HEK293 (cell line): ENCODE data around the gene NCKAP5L.

ENCODE experiments used
- CTCF ChIP-seq: fragments of 450-650 bp; formaldehyde crosslinking; IDR thresholded peaks from 2 replicates; pipeline ENCODE4 v1.5.1; 2016; ENCODE audit warnings: missing biosample characterization, missing genetic modification characterization
- ELK4 ChIP-seq: IDR thresholded peaks from 2 replicates; pipeline ENCODE4 v1.6.1; 2011; ENCODE audit warnings: mild to moderate bottlenecking, low read depth, low read length, borderline replicate concordance
- KLF8 ChIP-seq: fragments of 450-650 bp; formaldehyde crosslinking; IDR thresholded peaks from 2 replicates; pipeline ENCODE4 v1.5.1; 2016; ENCODE audit warnings: missing biosample characterization, missing genetic modification characterization
- REST ChIP-seq: fragments of 450-650 bp; formaldehyde crosslinking; IDR thresholded peaks from 2 replicates; pipeline ENCODE4 v1.5.1; 2016; ENCODE audit warnings: missing biosample characterization, missing genetic modification characterization
- YY1 ChIP-seq: fragments of 450-650 bp; formaldehyde crosslinking; IDR thresholded peaks from 2 replicates; pipeline ENCODE4 v1.5.1; 2018; ENCODE audit warnings: missing biosample characterization, missing genetic modification characterization
- ZFP41 ChIP-seq: fragments of 450-650 bp; formaldehyde crosslinking; IDR thresholded peaks from 2 replicates; pipeline ENCODE4 v1.5.1; 2016; ENCODE audit warnings: missing biosample characterization, missing genetic modification characterization, borderline replicate concordance
- ZNF350 ChIP-seq: fragments of 450-650 bp; formaldehyde crosslinking; IDR thresholded peaks from 2 replicates; pipeline ENCODE4 v1.5.0; 2017; ENCODE audit warnings: missing biosample characterization, mild to moderate bottlenecking, missing genetic modification characterization
- ZNF561 ChIP-seq: fragments of 450-650 bp; IDR thresholded peaks from 2 replicates; pipeline ENCODE4 v1.5.1; 2018; ENCODE audit warnings: missing biosample characterization, missing genetic modification characterization, borderline replicate concordance
- ZNF629 ChIP-seq: fragments of 450-650 bp; formaldehyde crosslinking; IDR thresholded peaks from 2 replicates; pipeline ENCODE4 v1.5.1; 2017; ENCODE audit warnings: missing biosample characterization, missing genetic modification characterization

- TF ChIP-seq CTCF (tag by site-specific recombination) (no peak), ZFP41 (no peak), YY1 (tag by site-specific recombination) (no peak), ZNF561 (tag by site-specific recombination) (no peak), ELK4 (no peak), ZNF350 (no peak), REST (tag by site-specific recombination) (no peak), KLF8 (tag by site-specific recombination) (no peak), ZNF629 (tag by site-specific recombination) (no peak)
Measured at GRCh38 chr12:49767333-49767732, 60.9 kb downstream of the NCKAP5L start.
